Measurements from ENCODE around the gene ZBTB17. TPM values are rescaled to one million over a fixed set of nuclear protein-coding genes. Genes with fewer than 3 reads are reported as not detected.

The ZBTB17 gene
- total and polyA plus RNA-seq, 2 of the 8 experiments (the other 6 are each of a cell fraction or from before 2014, with no cell fraction given) = 24.7 to 36.2 TPM

DNA sequence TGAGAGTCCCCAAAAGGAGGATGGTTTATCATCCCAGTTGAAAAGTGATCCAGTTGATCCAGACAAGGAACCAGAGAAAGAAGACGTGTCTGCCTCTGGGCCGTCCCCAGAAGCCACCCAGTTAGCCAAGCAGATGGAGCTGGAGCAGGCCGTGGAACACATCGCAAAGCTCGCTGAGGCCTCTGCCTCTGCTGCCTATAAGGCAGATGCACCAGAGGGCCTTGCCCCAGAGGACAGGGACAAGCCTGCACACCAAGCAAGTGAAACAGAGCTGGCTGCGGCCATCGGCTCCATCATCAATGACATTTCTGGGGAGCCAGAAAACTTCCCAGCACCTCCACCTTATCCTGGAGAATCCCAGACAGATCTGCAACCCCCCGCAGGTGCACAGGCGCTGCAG, 43.3 kb downstream of the ZBTB17 start:
- Histone ChIP-seq H3K14ac (ENCODE audit: insufficient read length) (no peak overlapping the region), H3K23me2 (ENCODE audit: low read depth, low read length) (no peaks in the 10 kb centered on the region), H3K4me3 (ENCODE audit: extremely low read depth in 1 of 4, insufficient read depth in 2 of 4, low read depth in 3 of 4, low read length in 4 of 4) (no peak overlapping the region), H3K18ac (ENCODE audit: extremely low read depth, low read length) (no peak overlapping the region), H3K9ac (replicated peaks in 1 of 4; ENCODE audit: extremely low read depth in 1 of 4, low read depth in 3 of 4, low read length in 3 of 4) (no peak overlapping the region), H3K4ac (replicated peaks; ENCODE audit: insufficient read length, low read depth, low read length) (no peak overlapping the region), H4K91ac (replicated peaks; ENCODE audit: insufficient read length, low read length) (no peak overlapping the region), H2BK15ac (ENCODE audit: low read length) (no peak overlapping the region), H3K27me3 (replicated peaks in 1 of 4; ENCODE audit: control insufficient read depth in 3 of 4, extremely low read depth in 1 of 4, insufficient read depth in 3 of 4, low read length in 3 of 4) (no peaks in the 10 kb centered on the region; a peak in 1 of 7 replicates), H2BK12ac (ENCODE audit: low read depth, low read length) (no peak overlapping the region), H2AFZ (ENCODE audit: low read length) (no peak overlapping the region), H2AK5ac (ENCODE audit: low read depth, low read length) (no peak overlapping the region), H4K5ac (ENCODE audit: insufficient read length, low read depth, low read length) (no peak overlapping the region), H2BK20ac (ENCODE audit: low read length) (no peak overlapping the region), H3K79me2 (ENCODE audit: control insufficient read depth in 1 of 2, insufficient read depth in 2 of 2, low read length in 2 of 2) (no peaks in the 10 kb centered on the region), H2BK5ac (ENCODE audit: low read depth, low read length) (no peak overlapping the region), H3K79me1 (ENCODE audit: low read depth, low read length) (no peaks in the 10 kb centered on the region; the same call in 1 of the 2 replicates), H3K4me1 (replicated peaks in 1 of 4; ENCODE audit: control insufficient read depth in 3 of 4, insufficient read depth in 4 of 4, low read length in 3 of 4) (no peaks in the 10 kb centered on the region), H3K27ac (ENCODE audit: low read depth, low read length) (no peak overlapping the region), H3K9me3 (ENCODE audit: insufficient read depth in 2 of 2, low read depth in 1 of 2, low read length in 1 of 2) (no peaks in the 10 kb centered on the region), H3K23ac (ENCODE audit: insufficient read length) (no peak overlapping the region), H4K8ac (ENCODE audit: extremely low read depth, insufficient read depth, low read length) (no peak overlapping the region), H4K20me1 (replicated peaks in 1 of 2; ENCODE audit: control insufficient read depth in 1 of 2, insufficient read depth in 2 of 2, low read length in 2 of 2) (peaks cover 4 to 8% of the 10 kb centered on the region in 2 experiments), H3K4me2 (ENCODE audit: insufficient read depth in 1 of 2, low read depth in 2 of 2, low read length in 2 of 2) (no peak overlapping the region), H3K56ac (replicated peaks; ENCODE audit: insufficient read length, low read depth, low read length) (no peak overlapping the region), H2BK120ac (replicated peaks; ENCODE audit: low read depth, low read length) (no peak overlapping the region), H3K36me3 (ENCODE audit: control insufficient read depth in 2 of 4, insufficient read depth in 4 of 4, low read length in 3 of 4) (peaks cover 40 to 82% (median 53%) of the 10 kb centered on the region in 4 experiments)
- DNase-seq (ENCODE audit: low read depth in 1 of 2, low spot score in 2 of 2) = no peak
- POLR2A ChIA-PET (ENCODE audit: partially characterized antibody) = interaction anchor here (1.0 kb wide), 1 partner anchor 167 kb away, joined by 3 read pairs; no protein-coding TSS in a partner anchor
- 92% methylated on average over 9 of the region's 9 CpGs; no CpG with 5 or more reads in 1 of the 2 experiments for WGBS, 2 experiments (ENCODE audit: extremely low coverage in 1 of 2, insufficient coverage in 1 of 2, insufficient read length in 1 of 2, insufficient replicate concordance in 2 of 2, low coverage in 1 of 2, low lambda C conversion rate in 2 of 2, missing lambda C conversion rate in 1 of 2)
- no peak for FAIRE-seq
- CTCF ChIA-PET (ENCODE audit: partially characterized antibody) = interaction anchor here (0.8 to 1.3 kb wide), 3 partner anchors 10 to 129 kb away, joined by 3 read pairs; no protein-coding TSS in a partner anchor
- TF ChIP-seq JUND (IDR thresholded peaks at IDR 0.05; ENCODE audit: low read length) = no peak

Data from H1 (cell line).